NB4 (cell line): ENCODE measurements around the gene FETUB.
"Not testable (repeated sequence)": the region's sequence is repeated elsewhere in the genome, so short reads cannot be mapped to it uniquely, and the experiment has no call there.

Experiments used
- DNase-seq: peaks from one replicate; pipeline ENCODE4 v3.0.0; 2010; ENCODE audit warnings: low read depth
- H3K4me3 ChIP-seq: one replicate; pipeline ENCODE4 v1.5.1; 2011; ENCODE audit warnings: mild to moderate bottlenecking, low read depth, low read length, moderate library complexity
- MAX ChIP-seq: IDR thresholded peaks from 2 replicates; pipeline ENCODE4 v1.6.1; 2011; ENCODE audit warnings: low read depth, low read length
- MYC ChIP-seq: IDR thresholded peaks from 2 replicates; pipeline ENCODE4 v1.6.1; 2011; ENCODE audit warnings: low read depth, low read length
- POLR2A ChIP-seq: IDR thresholded peaks from 2 replicates; pipeline ENCODE4 v1.6.1; 2011; ENCODE audit warnings: mild to moderate bottlenecking; ENCODE audit not compliant: insufficient read length; ENCODE audit errors: extremely low read depth
- TF ChIP-seq, protein P1 (sequence below): IDR thresholded peaks from one replicate; pipeline ENCODE4 v1.5.1; 2012; ENCODE audit warnings: low read depth, low read length

Gene FETUB

DNA sequence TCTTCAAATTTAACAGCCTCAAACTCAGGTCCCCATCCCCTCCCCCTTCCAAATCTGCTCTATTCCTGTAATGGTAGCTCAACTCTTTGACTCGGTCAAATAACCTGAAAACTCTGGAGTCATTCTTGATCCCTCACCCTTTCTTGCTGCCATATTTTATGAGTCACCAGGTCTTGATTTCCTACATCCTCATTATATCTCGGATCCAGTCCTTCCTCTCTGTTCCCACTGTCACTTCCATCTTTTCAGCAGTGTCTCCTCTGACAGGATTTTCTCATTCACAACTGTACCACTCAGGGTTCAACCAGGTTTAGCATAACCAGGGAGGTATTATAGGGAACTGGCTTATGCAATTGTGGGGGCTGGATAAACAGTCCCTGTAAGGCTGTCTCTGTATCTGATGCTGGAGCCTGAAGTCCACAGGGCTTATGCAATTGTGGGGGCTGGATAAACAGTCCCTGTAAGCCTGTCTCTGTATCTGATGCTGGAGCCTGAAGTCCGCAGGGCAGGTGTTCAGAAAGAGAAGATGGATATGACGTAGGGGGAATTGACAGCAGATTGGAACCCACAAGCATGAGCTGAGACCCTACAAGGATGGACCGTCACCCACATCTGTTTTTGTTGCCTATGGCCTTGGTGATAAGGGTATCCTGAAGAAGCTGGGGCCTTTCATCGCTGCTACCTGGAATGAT lies 9.1 kb upstream of the FETUB start:
- no peak for TF ChIP-seq MAX
- no peak for TF ChIP-seq POLR2A
- H3K4me3 ChIP-seq = no peak overlapping the region
- DNase-seq = no peak

DNA sequence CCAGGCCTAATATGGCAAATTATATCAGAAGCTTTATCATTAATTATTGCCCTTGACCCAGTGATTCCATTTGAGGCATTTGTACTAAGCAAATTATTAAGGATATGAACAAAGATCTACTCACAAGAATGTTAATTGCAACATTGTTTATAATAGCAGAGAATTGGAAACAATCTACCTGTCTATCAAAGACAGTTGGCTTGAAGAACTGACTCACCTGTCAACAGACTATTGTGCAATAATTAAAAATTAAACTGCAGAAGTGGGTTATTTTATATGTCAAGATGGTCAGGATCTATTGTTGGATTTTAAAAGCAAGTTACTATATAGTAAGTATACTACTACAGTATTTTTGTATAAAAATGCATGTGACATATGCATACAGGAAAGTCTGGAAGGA lies 6.7 kb upstream of the FETUB start:
- TF ChIP-seq MYC (no peak), MAX (no peak), POLR2A (no peak)
- TF ChIP-seq, protein P1, sequence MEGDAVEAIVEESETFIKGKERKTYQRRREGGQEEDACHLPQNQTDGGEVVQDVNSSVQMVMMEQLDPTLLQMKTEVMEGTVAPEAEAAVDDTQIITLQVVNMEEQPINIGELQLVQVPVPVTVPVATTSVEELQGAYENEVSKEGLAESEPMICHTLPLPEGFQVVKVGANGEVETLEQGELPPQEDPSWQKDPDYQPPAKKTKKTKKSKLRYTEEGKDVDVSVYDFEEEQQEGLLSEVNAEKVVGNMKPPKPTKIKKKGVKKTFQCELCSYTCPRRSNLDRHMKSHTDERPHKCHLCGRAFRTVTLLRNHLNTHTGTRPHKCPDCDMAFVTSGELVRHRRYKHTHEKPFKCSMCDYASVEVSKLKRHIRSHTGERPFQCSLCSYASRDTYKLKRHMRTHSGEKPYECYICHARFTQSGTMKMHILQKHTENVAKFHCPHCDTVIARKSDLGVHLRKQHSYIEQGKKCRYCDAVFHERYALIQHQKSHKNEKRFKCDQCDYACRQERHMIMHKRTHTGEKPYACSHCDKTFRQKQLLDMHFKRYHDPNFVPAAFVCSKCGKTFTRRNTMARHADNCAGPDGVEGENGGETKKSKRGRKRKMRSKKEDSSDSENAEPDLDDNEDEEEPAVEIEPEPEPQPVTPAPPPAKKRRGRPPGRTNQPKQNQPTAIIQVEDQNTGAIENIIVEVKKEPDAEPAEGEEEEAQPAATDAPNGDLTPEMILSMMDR = no peak
- no peak overlapping the region for H3K4me3 ChIP-seq
- DNase-seq = no peak

DNA sequence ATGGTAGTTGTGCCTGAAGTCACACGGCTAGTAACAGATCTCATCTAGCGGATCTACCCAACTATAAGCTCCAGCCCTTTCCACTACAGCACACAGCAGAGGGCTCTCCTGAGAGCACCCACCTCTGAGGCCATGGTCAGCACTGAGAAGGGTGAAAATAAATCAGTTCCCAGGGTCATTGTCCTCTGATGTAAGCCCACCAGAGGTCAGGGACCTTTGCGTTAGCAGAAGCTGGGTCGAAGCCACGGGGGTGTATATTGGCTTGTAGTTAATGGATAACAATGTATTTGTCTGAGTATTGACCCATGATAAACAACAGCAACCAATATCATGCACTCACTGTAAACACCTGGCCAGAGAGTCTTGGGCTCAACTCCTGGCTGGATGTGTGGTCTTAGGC lies 6.0 kb upstream of the FETUB start:
- not testable (repeated sequence) for DNase-seq, H3K4me3 ChIP-seq

GRCh38 chr3:186635532-186635931 lies 4.7 kb upstream of the FETUB start:
- DNase-seq = no peak
- TF ChIP-seq MAX (no peak), MYC (no peak), POLR2A (no peak)
- TF ChIP-seq, protein P1 = no peak
- H3K4me3 ChIP-seq = no peak overlapping the region

DNA sequence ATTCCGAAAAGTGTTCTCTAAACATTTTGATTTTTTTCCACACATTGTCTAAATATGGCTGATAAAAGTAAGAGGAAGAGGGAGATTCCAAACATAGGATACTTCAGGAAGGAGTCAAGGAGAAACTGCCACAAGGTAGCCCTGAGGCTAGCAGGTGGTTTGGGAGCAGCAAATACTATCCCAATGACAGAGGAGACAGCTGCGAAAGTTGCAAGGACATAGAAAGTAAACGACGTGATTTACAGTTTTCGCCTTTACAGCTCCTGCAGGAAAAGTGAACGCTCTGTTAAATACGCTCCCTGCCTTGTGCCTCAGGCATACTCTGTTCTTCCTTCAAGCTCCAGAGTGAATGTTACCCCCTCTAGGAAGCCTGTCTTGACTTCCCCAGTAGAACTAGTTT lies 3.7 kb upstream of the FETUB start:
- no peak for DNase-seq
- H3K4me3 ChIP-seq = no peak overlapping the region
- no peak for TF ChIP-seq MYC
- TF ChIP-seq POLR2A = no peak
- no peak for TF ChIP-seq MAX
- TF ChIP-seq, protein P1 = no peak

- DNase-seq = no peak
- H3K4me3 ChIP-seq = no peak overlapping the region
- TF ChIP-seq, protein P1 = no peak
- TF ChIP-seq MAX (no peak), MYC (no peak), POLR2A (no peak)
These were observed 2.5 kb upstream of the FETUB start for GRCh38 chr3:186637686-186638085.

GRCh38 chr3:186638259-186638658 lies 1.9 kb upstream of the FETUB start:
- TF ChIP-seq MYC (no peak), MAX (no peak), POLR2A (no peak)
- TF ChIP-seq, protein P1 = no peak
- H3K4me3 ChIP-seq = no peak overlapping the region
- DNase-seq = no peak
